Activated CD8-positive, alpha-beta memory T cell treated with anti-CD3 and anti-CD28 coated beads for 24 hours (primary cell): Measurements from ENCODE around the gene EEIG1.
A peak's percentile ranks its signal among the peaks of the same experiment; 100 is the strongest.

Experiments
- DNase-seq: peaks from one replicate; pipeline ENCODE4 v3.0.0-alpha.2; 2020

The EEIG1 gene

GRCh38 chr9:128001151-128001778 is 20.5 kb upstream of the EEIG1 start:
- no peak for DNase-seq

GRCh38 chr9:127999461-127999860 is 18.7 kb upstream of the EEIG1 start:
- no peak for DNase-seq

DNA sequence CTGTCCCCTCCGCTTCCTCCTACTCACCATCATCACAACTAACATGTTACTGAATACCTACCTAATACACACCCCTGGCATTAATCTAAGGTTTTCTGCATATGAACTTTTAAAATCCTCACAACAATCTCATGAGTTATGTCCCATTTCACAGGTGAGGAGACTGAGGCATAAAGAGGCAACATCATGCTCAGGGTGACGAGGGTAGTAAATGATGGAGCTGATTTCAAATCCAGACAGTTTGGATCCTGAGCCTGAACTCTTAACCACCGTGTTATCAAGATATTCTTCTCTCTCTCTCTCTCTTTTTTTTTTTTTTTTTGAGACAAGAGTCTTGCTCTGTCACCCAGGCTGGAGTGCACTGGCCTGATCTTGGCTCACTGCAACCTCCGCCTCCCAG is 12.9 kb upstream of the EEIG1 start:
- DNase-seq, result no peak

GRCh38 chr9:127991757-127992274 is 11.0 kb upstream of the EEIG1 start:
- DNase-seq, result no peak

- no peak for DNase-seq
Measured at GRCh38 chr9:127991017-127991756, 10.4 kb upstream of the EEIG1 start.

DNA sequence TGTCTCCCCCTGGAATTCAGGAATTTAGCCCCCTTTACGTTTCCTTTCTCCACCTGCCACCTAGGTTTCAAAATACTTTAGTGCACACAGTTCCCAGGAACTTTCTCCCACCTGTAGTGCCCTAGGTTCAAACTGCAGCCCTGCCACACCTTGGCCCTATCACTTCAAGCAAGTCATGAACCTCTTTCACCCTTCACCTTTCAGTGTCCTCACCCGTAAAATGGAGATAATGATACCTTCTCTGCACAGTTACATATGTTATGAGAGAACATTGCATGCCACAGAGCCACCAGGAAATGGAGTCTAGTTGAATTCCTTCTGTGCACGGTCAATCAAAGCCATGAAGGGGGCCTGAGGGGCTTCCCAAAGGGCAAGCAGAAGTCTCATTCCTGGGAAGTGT is 9.8 kb upstream of the EEIG1 start:
- no peak for DNase-seq

DNA sequence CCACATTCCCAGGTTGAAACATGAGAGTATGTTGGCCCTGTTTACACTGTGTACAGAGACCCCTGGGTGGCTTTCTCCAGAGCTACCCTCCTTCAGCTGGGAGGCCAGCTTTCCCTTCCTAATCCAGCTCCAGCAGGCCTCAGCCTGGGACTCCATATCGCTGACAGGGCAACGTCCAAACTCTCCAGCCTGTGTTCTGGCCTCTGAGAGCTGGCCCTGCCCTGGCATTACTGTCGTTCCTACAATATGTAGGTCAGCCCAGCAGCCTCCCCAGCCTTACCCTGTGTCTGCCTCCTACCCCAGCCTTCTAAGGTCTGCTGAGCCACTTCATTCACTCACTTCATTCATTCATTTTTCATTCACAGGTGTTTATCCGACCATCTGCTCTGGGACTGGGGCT is 8.3 kb upstream of the EEIG1 start:
- DNase-seq, result no peak

GRCh38 chr9:127987103-127987614 is 6.4 kb upstream of the EEIG1 start:
- DNase-seq, result no peak

- no peak for DNase-seq
Measured at GRCh38 chr9:127985011-127985410, 4.2 kb upstream of the EEIG1 start.

- DNase-seq, result no peak
Measured at GRCh38 chr9:127983847-127984289, 3.1 kb upstream of the EEIG1 start.

DNA sequence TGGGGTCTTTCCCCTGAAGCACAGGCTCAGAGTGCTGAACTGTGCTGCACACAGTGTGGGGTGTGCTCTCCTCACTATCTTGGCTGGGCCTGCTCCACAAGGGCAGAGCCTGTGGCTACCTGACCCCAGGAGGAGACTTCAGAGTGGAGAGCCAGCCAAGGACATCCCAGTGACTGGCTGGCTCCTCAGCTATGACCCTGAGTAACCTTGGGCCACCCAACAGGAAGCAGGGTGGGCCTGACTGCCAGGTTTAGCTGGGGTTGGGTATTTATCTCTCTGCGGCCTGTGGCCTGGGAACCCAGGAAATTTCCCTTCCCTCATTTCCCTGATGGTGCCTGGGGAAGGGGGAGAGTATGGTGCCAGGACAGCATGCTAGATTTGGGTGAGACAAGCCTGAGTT is 2.1 kb upstream of the EEIG1 start:
- DNase-seq, result no peak

- no peak for DNase-seq
Measured at GRCh38 chr9:127981559-127982121, 851 bp upstream of the EEIG1 start.

- DNase-seq, result peak; percentile 84
Measured at GRCh38 chr9:127980060-127980705, 606 bp downstream of the EEIG1 start.

DNA sequence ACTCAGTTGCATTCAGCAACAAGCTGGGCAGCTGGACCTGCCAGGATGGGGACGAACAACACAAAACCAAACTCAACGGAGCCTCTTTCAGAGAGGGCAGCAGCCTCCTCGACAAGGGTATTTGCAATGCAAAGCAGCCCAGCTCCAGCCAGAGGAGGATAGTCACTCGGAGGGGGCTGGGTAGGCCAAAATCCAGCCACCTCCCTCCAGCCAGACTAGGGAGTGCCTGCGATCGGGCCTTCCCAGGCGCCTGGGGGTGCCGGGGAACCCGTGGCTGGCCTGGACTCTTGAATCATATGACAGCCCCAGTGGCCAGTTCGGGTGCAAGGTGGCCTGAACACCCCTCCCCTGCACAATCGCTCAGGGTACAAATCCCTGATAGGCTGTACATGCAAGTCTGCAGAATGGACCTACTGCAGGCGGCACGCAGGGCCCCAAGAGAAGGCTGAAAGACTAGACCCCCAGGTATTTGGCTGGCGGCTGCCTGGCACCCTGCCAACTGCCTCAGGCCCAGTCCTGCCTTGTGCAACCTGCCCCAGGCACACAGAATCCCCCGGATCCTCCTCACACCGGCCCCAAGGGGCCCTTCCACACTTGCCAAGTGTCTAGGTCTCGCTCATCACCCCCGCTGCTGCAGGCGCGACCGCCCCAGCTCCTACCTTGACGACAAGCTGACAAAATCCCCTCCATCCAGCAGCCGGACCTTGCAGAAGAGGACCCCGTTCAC is 1.3 kb downstream of the EEIG1 start:
- peak; percentile 80 for DNase-seq

- DNase-seq, result no peak
Measured at GRCh38 chr9:127979015-127979332, 1.8 kb downstream of the EEIG1 start.

DNA sequence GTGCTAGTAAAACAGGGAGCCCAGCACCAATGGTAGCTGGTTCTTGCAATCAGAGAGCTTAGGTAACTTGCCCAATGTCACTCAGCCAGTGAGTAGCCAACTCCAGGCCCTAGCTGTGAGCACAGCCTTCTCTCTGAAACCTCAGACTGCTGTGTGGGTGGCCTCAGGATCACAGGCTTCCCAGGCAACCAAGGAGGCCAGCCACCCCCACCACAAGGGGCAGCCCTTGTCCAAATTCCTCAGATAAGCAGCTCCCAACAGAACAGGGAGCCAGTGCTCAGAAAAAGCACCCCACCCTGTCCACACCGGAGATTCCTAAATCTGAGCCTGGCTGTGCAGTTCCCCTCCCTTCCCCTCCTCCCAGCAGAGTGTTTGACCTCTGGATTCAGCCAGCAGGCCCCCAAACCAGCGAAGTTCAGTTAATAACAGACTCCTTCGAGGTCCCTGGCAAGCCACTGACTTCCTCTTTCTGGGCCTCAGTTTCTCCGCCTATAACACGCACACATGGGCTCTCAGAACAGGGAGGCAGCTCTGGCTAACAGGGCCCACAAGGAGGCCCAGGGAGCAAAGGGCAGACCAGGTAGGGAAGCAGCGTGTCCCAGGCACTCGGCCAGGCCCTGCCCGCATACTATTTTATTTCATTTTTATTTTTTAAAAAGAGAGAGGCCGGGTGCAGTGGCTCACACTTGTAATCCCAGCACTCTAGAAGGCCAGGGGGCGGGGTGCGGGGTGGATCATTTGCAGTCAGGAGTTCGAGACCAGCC is 2.7 kb downstream of the EEIG1 start:
- peak; percentile 68 for DNase-seq

- DNase-seq, result peak; percentile 70
Measured at GRCh38 chr9:127977009-127977883, 3.5 kb downstream of the EEIG1 start.

- DNase-seq, result no peak
Measured at GRCh38 chr9:127976498-127976897, 4.3 kb downstream of the EEIG1 start.

DNA sequence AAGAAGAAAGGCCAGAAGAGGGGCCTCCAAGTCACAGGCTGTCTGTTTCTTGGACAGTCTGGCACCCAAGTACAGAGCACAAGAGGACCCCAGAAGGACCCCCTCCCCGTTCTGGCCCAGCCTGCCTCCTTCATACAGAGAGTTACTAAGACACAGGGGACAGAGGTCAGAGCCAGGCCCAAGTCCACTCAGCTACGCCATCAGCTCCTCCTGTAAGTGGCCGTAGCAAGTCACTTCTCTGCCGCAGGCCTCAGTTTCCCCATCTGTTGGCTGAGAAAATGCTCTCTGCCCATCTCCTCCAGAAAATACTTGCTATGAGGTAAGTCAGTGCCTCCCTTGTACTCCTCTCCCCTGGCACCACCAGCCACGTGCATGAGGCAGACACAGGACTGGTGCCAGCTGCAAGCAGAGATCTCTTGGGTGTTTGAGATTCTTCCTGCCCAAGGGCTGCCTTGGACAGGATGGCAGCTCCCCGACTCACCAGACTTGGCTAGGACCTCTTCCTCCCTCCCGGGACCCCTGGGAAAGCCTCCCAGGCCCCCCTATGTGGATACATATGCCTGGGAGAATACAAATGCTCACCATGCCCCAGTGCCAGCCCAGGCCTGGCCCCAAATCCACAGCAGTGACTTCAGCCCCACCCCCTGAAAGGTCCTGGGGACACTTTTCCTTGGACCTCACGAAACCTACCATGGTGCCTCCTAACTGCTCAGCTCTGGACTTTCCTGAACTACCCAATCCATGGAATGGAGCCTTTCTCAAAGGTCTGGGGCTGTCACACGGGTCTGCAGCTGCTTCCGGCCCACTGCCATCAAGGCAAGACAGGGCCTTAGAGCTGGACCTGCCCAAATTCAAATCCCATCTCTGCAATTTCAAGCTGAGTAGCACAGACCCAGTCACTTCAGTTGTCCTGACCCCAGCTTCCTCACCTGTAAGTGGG is 5.1 kb downstream of the EEIG1 start:
- DNase-seq, result peak; percentile 66

DNA sequence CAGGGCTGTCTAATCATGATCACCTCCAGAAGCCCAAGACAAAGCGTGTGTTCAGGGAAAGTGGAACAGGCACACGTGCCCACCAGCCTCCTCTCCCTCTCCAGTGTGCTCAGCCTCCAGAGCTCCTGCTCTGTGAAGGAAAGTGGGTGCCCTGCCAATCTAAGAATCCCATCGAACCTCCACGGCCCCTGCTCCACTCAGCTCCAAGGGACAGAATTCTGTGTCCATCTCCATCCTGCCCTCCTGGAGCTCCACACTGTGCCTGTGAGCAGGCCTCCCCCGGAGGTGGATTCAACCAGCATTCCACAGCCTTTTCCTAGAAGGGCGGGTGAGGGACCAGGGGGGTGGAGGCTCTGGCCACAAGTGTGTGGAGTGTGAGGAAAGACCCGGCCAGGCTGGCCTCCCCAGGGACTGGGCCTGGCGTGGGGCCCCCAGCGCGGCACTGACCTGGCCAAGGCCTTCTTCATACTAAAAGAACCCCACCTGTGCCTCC is 6.0 kb downstream of the EEIG1 start:
- no peak for DNase-seq
